Heart left ventricle (tissue), 13 donors: ENCODE results near the gene HERC3.

Source experiments
- CTCF ChIP-seq, 12 donors: fragments of 200-600 bp; sonication (generic) in 4 of 12; IDR thresholded peaks; one replicate each; pipeline versions ENCODE4 v1.5.0 to v1.8.0; 2018 to 2022; ENCODE audit warnings: antibody characterized with exemption in 12 of 12, mild to moderate bottlenecking in 5 of 12
- POLR2A ChIP-seq, 2 donors: fragments of 450-650 bp; IDR thresholded peaks; one replicate each; pipeline ENCODE4 v1.6.1; 2017; ENCODE audit warnings: antibody characterized with exemption in 2 of 2, mild to moderate bottlenecking in 2 of 2, moderate library complexity in 2 of 2
- donor health status: ischemic (EF 13 %, LVEDD 7.1; RV severe dilation, severe dysfunction).
- donor health status: DM: no; HTN: yes; CAD: no.
- donor health status: DM: no; HTN: no; CAD: no.
- donor health status: ischemic (EF 25% LVEDD 6.9; RV normal size, moderate dysfunction).
- donor health status: ischemic (EF 25% LVEDD 5.7; RV mildly dilated, moderate dysfunction).
- donor health status: ischemic (EF 35%, LVEDD 5.7; RV mildly dilated, moderate dysfunction).
- donor health status: nonischemic (EF 11% LVEDD 7.7; RV severe dilation, severe dysfunction).
- donor health status: DM: yes; HTN: yes; CAD: no.
- donor health status: PGD.
- donor health status: ischemic (EF 29% LVEDD 5.4; RV normal size, mild dysfunction).
- donor health status: nonischemic (EF 23%, LVEDD 6.1; RV moderate dilation, normal function).

GRCh38 chr4:88697588-88698329, 105.5 kb downstream of the HERC3 start, which contains the start of gene NAP1L5:
- no peak for TF ChIP-seq CTCF (IDR thresholded peaks at IDR 0.05)
- TF ChIP-seq POLR2A (IDR thresholded peaks at IDR 0.05), result peak in 1 of 2 donors; percentile 62
